SK-N-SH (cell line): ENCODE measurements around the gene ME1.

Source experiments
- ELF1 ChIP-seq: IDR thresholded peaks from 2 replicates; pipeline ENCODE4 v1.4.0; 2012
- EP300 ChIP-seq, 2 experiments: IDR thresholded peaks; 2 replicates each; pipeline versions ENCODE4 v1.4.0 to v1.6.1; 2012; ENCODE audit warnings: borderline replicate concordance in 1 of 2, low read depth in 1 of 2, low read length in 1 of 2
- FOXJ3 ChIP-seq: sonication (generic); formaldehyde crosslinking; IDR thresholded peaks from 2 replicates; pipeline ENCODE4 v1.5.1; 2020; ENCODE audit warnings: mild to moderate bottlenecking, missing genetic modification reagents
- JUND ChIP-seq: IDR thresholded peaks from 2 replicates; pipeline ENCODE4 v1.4.0; 2012
- MEF2A ChIP-seq: IDR thresholded peaks from 2 replicates; pipeline ENCODE4 v1.4.0; 2012; ENCODE audit warnings: low read depth, borderline replicate concordance
- MXI1 ChIP-seq: IDR thresholded peaks from 2 replicates; pipeline ENCODE4 v1.6.1; 2012; ENCODE audit warnings: mild to moderate bottlenecking, low read depth, low read length, improper control_type of control experiment
- POLR2AphosphoS5 ChIP-seq: IDR thresholded peaks from 2 replicates; pipeline ENCODE4 v1.6.1; 2012; ENCODE audit warnings: low read depth, low read length
- RAD21 ChIP-seq: IDR thresholded peaks from 2 replicates; pipeline ENCODE4 v1.6.1; 2012; ENCODE audit warnings: mild to moderate bottlenecking, low read length
- RCOR1 ChIP-seq: fragments of 150-350 bp; IDR thresholded peaks from 2 replicates; pipeline ENCODE4 v1.6.1; 2017; ENCODE audit warnings: antibody characterized with exemption, low read length
- SIN3A ChIP-seq: IDR thresholded peaks from 2 replicates; pipeline ENCODE4 v1.6.1; 2012; ENCODE audit warnings: low read depth, mild to moderate bottlenecking, low read length, moderate library complexity, borderline replicate concordance
- TCF12 ChIP-seq: IDR thresholded peaks from 2 replicates; pipeline ENCODE4 v1.4.0; 2012
- TF ChIP-seq, protein P1 (sequence below): fragments of 200-600 bp; sonication (generic); IDR thresholded peaks from 2 replicates; pipeline ENCODE4 v1.6.1; 2017; ENCODE audit warnings: antibody characterized with exemption, mild to moderate bottlenecking, moderate library complexity
- TF ChIP-seq, protein P2 (sequence below): IDR thresholded peaks from 2 replicates; pipeline ENCODE4 v1.6.1; 2012; ENCODE audit warnings: mild to moderate bottlenecking, low read depth, low read length, moderate library complexity

DNA sequence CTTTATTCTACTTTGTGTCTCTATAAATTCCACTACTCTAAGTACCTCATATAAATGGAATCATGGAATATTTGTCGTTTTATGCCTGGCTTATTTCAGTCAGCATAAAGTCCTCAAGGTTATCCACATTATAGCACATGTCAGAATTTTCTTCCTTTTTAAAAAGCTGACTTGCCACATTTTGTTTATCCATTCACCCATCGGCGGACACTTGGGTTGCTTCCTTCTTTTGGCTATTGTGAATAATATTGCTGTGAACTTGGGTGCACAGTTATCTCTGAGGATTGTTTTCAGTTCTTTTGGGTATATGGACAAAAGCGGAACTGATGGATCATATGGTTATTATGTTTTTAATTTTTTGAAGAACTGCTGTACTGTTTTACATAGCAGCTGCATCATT lies 39.1 kb upstream of the ME1 start:
- TF ChIP-seq, protein P1, sequence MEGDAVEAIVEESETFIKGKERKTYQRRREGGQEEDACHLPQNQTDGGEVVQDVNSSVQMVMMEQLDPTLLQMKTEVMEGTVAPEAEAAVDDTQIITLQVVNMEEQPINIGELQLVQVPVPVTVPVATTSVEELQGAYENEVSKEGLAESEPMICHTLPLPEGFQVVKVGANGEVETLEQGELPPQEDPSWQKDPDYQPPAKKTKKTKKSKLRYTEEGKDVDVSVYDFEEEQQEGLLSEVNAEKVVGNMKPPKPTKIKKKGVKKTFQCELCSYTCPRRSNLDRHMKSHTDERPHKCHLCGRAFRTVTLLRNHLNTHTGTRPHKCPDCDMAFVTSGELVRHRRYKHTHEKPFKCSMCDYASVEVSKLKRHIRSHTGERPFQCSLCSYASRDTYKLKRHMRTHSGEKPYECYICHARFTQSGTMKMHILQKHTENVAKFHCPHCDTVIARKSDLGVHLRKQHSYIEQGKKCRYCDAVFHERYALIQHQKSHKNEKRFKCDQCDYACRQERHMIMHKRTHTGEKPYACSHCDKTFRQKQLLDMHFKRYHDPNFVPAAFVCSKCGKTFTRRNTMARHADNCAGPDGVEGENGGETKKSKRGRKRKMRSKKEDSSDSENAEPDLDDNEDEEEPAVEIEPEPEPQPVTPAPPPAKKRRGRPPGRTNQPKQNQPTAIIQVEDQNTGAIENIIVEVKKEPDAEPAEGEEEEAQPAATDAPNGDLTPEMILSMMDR, result no peak
- no peak for TF ChIP-seq EP300 (IDR thresholded peaks at IDR 0.05; ENCODE audit: borderline replicate concordance in 1 of 2, low read depth in 1 of 2, low read length in 1 of 2)
- no peak for TF ChIP-seq RAD21
- no peak for TF ChIP-seq RCOR1
- no peak for TF ChIP-seq ELF1
- TF ChIP-seq, protein P2, sequence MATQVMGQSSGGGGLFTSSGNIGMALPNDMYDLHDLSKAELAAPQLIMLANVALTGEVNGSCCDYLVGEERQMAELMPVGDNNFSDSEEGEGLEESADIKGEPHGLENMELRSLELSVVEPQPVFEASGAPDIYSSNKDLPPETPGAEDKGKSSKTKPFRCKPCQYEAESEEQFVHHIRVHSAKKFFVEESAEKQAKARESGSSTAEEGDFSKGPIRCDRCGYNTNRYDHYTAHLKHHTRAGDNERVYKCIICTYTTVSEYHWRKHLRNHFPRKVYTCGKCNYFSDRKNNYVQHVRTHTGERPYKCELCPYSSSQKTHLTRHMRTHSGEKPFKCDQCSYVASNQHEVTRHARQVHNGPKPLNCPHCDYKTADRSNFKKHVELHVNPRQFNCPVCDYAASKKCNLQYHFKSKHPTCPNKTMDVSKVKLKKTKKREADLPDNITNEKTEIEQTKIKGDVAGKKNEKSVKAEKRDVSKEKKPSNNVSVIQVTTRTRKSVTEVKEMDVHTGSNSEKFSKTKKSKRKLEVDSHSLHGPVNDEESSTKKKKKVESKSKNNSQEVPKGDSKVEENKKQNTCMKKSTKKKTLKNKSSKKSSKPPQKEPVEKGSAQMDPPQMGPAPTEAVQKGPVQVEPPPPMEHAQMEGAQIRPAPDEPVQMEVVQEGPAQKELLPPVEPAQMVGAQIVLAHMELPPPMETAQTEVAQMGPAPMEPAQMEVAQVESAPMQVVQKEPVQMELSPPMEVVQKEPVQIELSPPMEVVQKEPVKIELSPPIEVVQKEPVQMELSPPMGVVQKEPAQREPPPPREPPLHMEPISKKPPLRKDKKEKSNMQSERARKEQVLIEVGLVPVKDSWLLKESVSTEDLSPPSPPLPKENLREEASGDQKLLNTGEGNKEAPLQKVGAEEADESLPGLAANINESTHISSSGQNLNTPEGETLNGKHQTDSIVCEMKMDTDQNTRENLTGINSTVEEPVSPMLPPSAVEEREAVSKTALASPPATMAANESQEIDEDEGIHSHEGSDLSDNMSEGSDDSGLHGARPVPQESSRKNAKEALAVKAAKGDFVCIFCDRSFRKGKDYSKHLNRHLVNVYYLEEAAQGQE, result no peak
- no peak for TF ChIP-seq SIN3A
- no peak for TF ChIP-seq TCF12
- no peak for TF ChIP-seq JUND
- no peak for TF ChIP-seq FOXJ3 (CRISPR knock-in tag)
- TF ChIP-seq MEF2A, result no peak
- no peak for TF ChIP-seq POLR2AphosphoS5
- no peak for TF ChIP-seq MXI1
